Right lobe of liver (tissue), 6 donors: Measurements from ENCODE around the gene PIAS1. TPM values are rescaled to one million over a fixed set of nuclear protein-coding genes. Genes with fewer than 3 reads are reported as not detected.

ENCODE experiments used
- ATAC-seq, 4 donors: fragments of 200-7000 bp; cut with Tn5 transposase; one replicate each; pipeline ENCODE4 v1.9.1; 2020; ENCODE audit warnings: mild to moderate bottlenecking in 4 of 4, moderate library complexity in 4 of 4
- DNase-seq, 3 donors: peaks; one replicate each; pipeline ENCODE4 v3.0.0-alpha.2; 2020
- H3K27ac ChIP-seq, 3 donors: fragments of 200-600 bp; one replicate each; pipeline ENCODE4 v1.8.0; 2022
- H3K27me3 ChIP-seq, 2 donors: fragments of 200-600 bp; one replicate each; pipeline ENCODE4 v1.8.0; 2022
- H3K36me3 ChIP-seq, 4 donors: fragments of 200-600 bp; sonication (generic) in 1 of 4; one replicate each; pipeline versions ENCODE4 v1.5.1 to v1.8.0; 2017 to 2022; ENCODE audit warnings: control low read depth in 1 of 4
- H3K4me1 ChIP-seq, 4 donors: fragments of 200-600 bp; sonication (generic) in 1 of 4; one replicate each; pipeline versions ENCODE4 v1.5.1 to v1.8.0; 2017 to 2022; ENCODE audit warnings: control low read depth in 1 of 4
- H3K4me3 ChIP-seq, 3 donors: fragments of 200-600 bp; one replicate each; pipeline ENCODE4 v1.8.0; 2022
- H3K9me3 ChIP-seq, 4 donors: fragments of 200-600 bp; sonication (generic) in 1 of 4; one replicate each; pipeline versions ENCODE4 v1.5.1 to v1.8.0; 2017 to 2022; ENCODE audit warnings: control low read depth in 1 of 4
- CTCF ChIP-seq, 4 donors: fragments of 200-600 bp in 3 of 4; fragments of 450-650 bp in 1 of 4; IDR thresholded peaks; one replicate each; pipeline versions ENCODE4 v1.5.1 to v1.8.0; 2016 to 2022; ENCODE audit warnings: antibody characterized with exemption in 4 of 4, mild to moderate bottlenecking in 2 of 4
- POLR2A ChIP-seq: fragments of 450-650 bp; IDR thresholded peaks from one replicate; pipeline ENCODE4 v1.6.1; 2017; ENCODE audit warnings: antibody characterized with exemption, mild to moderate bottlenecking
- WGBS: methylation state at CpG from one replicate; pipeline ENCODE4 v1.1.6; 2018; ENCODE audit warnings: low coverage, low lambda C conversion rate; ENCODE audit not compliant: insufficient coverage; ENCODE audit errors: missing lambda C conversion rate; 5-methylcytosine and 5-hydroxymethylcytosine counted together
- intact Hi-C, 2 donors: fragments of 100-400 bp; cut with DNase I; formaldehyde crosslinking; loops; one replicate each; pipeline versions ENCODE4 v1.11.2 to v1.14.1; 2022
- total RNA-seq, 6 experiments: library from RNA; depleted of rRNA in 2 of 6; stranded (reverse); fragments of >200 nt in 2 of 6; fragmentation: NEBNext Ultra II Directional in 3 of 6; extraction: Animal tissue kit (Norgen Biotek cat#: 25700) in 3 of 6; gene quantifications; one replicate each; pipeline versions ENCODE4 v1.1.0 to v1.2.4, GENCODE V29; 2016 to 2023
- donor health status: DM: no; HTN: yes; CAD: no.
- donor health status: DM: no; HTN: no; CAD: no.
- donor health status: DM: no; HTN: no; CAD: no.
- donor health status: DM: no; HTN: yes; CAD: no.
- donor health status: DM: no; HTN: yes; CAD: no.

Gene PIAS1
- total RNA-seq, 6 experiments from 2014 or later = 8.1 to 17.3 (median 13.1) TPM

GRCh38 chr15:68019814-68020525 is 34.1 kb upstream of the PIAS1 start:
- no peak overlapping the region for H3K4me3 ChIP-seq
- ATAC-seq (peak in 1 of 4 donors; percentile 6), DNase-seq (no peak)
- no peaks in the 10 kb centered on the region for H3K9me3 ChIP-seq
- H3K36me3 ChIP-seq = no peaks in the 10 kb centered on the region
- WGBS = 80% methylated on average over 5 of the region's 9 CpGs
- no peak overlapping the region for H3K27ac ChIP-seq
- intact Hi-C loops = no loop called here
- peaks cover 0 to 15% (median 4%) of the 10 kb centered on the region in 4 donors for H3K4me1 ChIP-seq
- H3K27me3 ChIP-seq = no peaks in the 10 kb centered on the region
- TF ChIP-seq POLR2A = no peak
- no peak for TF ChIP-seq CTCF (IDR thresholded peaks at IDR 0.05)

DNA sequence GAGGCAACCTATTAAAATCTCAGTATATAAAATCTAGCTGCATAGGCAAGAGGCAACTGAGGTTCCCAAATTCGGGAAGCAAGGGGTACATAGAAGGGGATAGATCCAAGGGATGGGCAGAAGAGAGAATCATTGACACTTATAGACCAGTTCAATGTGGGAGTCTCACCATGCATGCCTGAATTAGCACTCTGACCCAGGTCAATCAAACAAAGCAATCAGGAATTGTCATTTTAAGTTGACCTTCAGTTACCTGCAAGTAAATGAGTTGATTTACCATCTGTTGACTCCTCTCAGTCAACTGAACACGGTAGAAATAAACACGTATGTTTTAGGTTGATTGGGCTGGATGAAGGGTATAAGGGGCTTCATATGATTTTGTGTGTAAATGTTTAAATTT is 33.4 kb upstream of the PIAS1 start:
- ATAC-seq = peak in 2 of 4 donors; percentile 27 to 56
- no peak overlapping the region for H3K4me3 ChIP-seq
- 58% methylated on average over 3 of the region's 3 CpGs for whole genome bisulfite sequencing
- no peaks in the 10 kb centered on the region for H3K27me3 ChIP-seq
- H3K9me3 ChIP-seq = no peaks in the 10 kb centered on the region
- H3K27ac ChIP-seq = no peak overlapping the region
- no peak for TF ChIP-seq CTCF (IDR thresholded peaks at IDR 0.05)
- no peak for TF ChIP-seq POLR2A
- no peaks in the 10 kb centered on the region for H3K36me3 ChIP-seq
- DNase-seq = no peak
- H3K4me1 ChIP-seq = peaks cover 0 to 15% (median 4%) of the 10 kb centered on the region in 4 donors
- intact Hi-C loops = no loop called here

DNA sequence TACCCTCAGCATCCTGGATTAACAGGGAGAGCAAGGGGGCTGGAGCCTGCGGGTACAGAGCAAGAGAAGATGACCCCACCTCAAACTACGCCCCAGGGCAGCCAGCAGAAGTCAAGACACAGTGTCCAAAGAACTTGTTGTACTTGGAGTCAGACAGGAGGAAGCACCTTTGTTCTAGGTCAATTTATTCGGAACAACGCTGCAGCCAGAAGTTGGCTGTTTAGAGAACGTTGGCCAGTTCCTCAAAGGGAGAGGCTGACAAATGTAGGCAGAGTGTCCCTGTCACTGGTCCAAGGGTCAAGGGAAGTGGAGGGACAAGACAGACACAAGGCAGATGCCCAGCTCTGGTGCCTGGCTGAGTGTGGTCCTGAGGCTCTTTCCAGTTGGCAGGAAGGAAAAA is 32.1 kb upstream of the PIAS1 start:
- intact Hi-C loops = no loop called here
- ATAC-seq (peak; percentile 68 to 81 (median 76)), DNase-seq (peak in 1 of 3 donors; percentile 69)
- no peak for TF ChIP-seq POLR2A
- no peak for TF ChIP-seq CTCF (IDR thresholded peaks at IDR 0.05)
- no peaks in the 10 kb centered on the region for H3K36me3 ChIP-seq
- no peaks in the 10 kb centered on the region for H3K9me3 ChIP-seq
- H3K27me3 ChIP-seq = no peaks in the 10 kb centered on the region
- H3K4me3 ChIP-seq = no peak overlapping the region
- 45% methylated on average over 5 of the region's 5 CpGs for WGBS
- H3K4me1 ChIP-seq = peaks cover 0 to 15% (median 4%) of the 10 kb centered on the region in 4 donors
- H3K27ac ChIP-seq = no peak overlapping the region

DNA sequence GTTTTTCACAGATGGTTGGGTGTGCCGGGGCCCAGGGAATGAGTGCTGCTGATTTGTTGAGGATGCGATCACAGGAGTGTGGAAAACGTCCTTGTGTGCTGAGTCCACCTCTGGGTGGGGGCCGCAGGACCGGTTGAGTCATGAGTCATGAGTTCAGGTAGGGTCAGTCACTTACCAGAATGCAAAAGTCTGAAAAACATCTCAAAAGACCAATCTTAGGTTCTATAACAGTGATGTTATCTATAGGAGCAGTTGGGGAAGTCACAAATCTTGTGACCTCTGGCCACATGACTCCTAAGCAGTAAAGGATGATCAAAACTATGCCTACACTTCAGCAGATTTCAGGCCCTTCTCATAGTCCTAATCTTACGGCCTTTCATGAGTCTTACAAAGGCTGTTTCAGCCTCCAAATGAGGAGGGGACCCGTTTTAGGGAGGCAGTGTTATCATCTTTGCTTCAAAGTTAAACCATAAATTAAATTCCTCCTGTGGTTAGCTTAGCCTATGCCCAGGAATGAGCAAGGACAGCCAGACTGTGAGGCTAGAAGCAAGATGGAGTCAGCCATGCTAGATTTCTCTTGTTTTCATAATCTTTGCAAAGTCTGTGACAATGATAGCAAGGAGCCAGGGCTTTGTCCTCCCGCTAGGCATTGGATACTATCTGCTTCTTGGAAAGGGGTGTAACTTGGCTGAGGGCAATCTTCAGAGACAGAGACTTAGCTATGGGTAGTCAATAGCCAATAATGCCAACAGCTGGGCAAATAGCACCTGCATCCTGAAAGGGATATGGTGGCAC is 30.6 kb upstream of the PIAS1 start:
- H3K9me3 ChIP-seq = no peaks in the 10 kb centered on the region
- no peak overlapping the region for H3K27ac ChIP-seq
- intact Hi-C loops = no loop called here
- peaks cover 0 to 15% (median 4%) of the 10 kb centered on the region in 4 donors for H3K4me1 ChIP-seq
- 81% methylated on average over 3 of the region's 8 CpGs for WGBS
- no peak for TF ChIP-seq POLR2A
- TF ChIP-seq CTCF (IDR thresholded peaks at IDR 0.05) = no peak
- H3K4me3 ChIP-seq = no peak overlapping the region
- ATAC-seq (no peak), DNase-seq (no peak)
- H3K27me3 ChIP-seq = no peaks in the 10 kb centered on the region
- no peaks in the 10 kb centered on the region for H3K36me3 ChIP-seq
